Dendritic cell treated with granulocyte-macrophage colony-stimulating factor and Interleukin-4, amounts not matched to agents 40 ng/mL and 50 ng/mL, for 4 days (primary cell): ENCODE data around the gene POLR3A.

ENCODE experiments used
- H3K27ac Mint-ChIP-seq: one replicate; pipeline ENCODE4 v1.8.0; 2022; ENCODE audit warnings: mild to moderate bottlenecking, mixed read lengths
- H3K27me3 Mint-ChIP-seq: one replicate; pipeline ENCODE4 v1.8.0; 2022; ENCODE audit warnings: mild to moderate bottlenecking, mixed read lengths
- H3K36me3 Mint-ChIP-seq: one replicate; pipeline ENCODE4 v1.8.0; 2022; ENCODE audit warnings: low read depth, mixed read lengths
- H3K4me1 Mint-ChIP-seq: one replicate; pipeline ENCODE4 v1.8.0; 2022; ENCODE audit warnings: low read depth, mixed read lengths
- H3K4me3 Mint-ChIP-seq: one replicate; pipeline ENCODE4 v1.8.0; 2022; ENCODE audit warnings: mild to moderate bottlenecking, moderate library complexity, mixed read lengths
- H3K9me3 Mint-ChIP-seq: one replicate; pipeline ENCODE4 v1.8.0; 2022; ENCODE audit warnings: mixed read lengths
- intact Hi-C: fragments of 100-400 bp; cut with micrococcal nuclease; formaldehyde crosslinking; loops from one replicate; pipeline ENCODE4 v1.15.0; 2022

Gene POLR3A

GRCh38 chr10:77973276-77973675, 56.0 kb downstream of the POLR3A start:
- intact Hi-C loops, result no loop called here
- H3K27ac Mint-ChIP-seq, result no peak overlapping the region
- no peaks in the 10 kb centered on the region for H3K27me3 Mint-ChIP-seq
- no peak overlapping the region for H3K4me3 Mint-ChIP-seq
- peaks cover 41% of the 10 kb centered on the region for H3K36me3 Mint-ChIP-seq
- H3K9me3 Mint-ChIP-seq, result no peaks in the 10 kb centered on the region
- H3K4me1 Mint-ChIP-seq, result peaks cover 5% of the 10 kb centered on the region

DNA sequence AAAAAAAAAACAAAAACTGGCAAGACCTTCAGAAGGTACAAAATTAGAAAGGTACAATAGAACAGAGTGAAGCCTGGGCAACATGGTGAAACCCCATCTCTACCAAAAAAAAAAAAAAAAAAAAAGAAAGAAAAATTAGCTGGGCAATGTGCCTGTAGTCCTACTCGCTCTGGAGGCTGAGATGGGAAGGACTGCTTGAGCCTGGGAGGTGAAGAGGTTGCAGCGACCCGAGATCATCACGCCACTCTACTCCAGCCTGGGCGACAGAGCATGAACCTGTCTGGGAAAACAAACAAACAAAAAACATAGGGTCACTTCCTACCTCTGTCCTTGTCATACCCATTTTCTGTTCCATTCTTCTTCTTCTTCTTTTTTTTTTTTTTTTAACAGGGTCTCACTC, 57.2 kb downstream of the POLR3A start:
- peaks cover 30% of the 10 kb centered on the region for H3K36me3 Mint-ChIP-seq
- intact Hi-C loops, result no loop called here
- H3K27me3 Mint-ChIP-seq, result no peaks in the 10 kb centered on the region
- no peak overlapping the region for H3K27ac Mint-ChIP-seq
- no peaks in the 10 kb centered on the region for H3K9me3 Mint-ChIP-seq
- H3K4me3 Mint-ChIP-seq, result no peak overlapping the region
- H3K4me1 Mint-ChIP-seq, result peaks cover 5% of the 10 kb centered on the region

DNA sequence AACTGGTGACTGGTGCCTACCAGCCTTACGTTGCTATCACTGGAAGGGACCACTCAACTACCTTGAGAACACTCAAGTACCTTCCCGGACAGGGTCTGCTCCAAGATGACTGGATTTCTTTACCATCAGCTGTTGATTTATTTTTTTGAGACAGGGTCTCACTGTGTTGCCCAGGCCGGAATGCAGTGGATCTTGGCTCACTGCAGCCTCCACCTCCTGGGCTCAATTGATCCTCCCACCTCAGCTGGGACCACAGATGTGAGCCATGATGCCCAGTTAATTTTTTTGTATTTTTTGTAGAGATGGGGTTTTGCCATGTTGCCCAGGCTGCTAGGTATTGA, 57.5 kb downstream of the POLR3A start:
- Mint-ChIP-seq H3K27me3 (no peaks in the 10 kb centered on the region), H3K4me1 (peaks cover 5% of the 10 kb centered on the region), H3K4me3 (no peak overlapping the region), H3K27ac (no peak overlapping the region), H3K36me3 (peaks cover 27% of the 10 kb centered on the region), H3K9me3 (no peaks in the 10 kb centered on the region)
- intact Hi-C loops, result no loop called here

DNA sequence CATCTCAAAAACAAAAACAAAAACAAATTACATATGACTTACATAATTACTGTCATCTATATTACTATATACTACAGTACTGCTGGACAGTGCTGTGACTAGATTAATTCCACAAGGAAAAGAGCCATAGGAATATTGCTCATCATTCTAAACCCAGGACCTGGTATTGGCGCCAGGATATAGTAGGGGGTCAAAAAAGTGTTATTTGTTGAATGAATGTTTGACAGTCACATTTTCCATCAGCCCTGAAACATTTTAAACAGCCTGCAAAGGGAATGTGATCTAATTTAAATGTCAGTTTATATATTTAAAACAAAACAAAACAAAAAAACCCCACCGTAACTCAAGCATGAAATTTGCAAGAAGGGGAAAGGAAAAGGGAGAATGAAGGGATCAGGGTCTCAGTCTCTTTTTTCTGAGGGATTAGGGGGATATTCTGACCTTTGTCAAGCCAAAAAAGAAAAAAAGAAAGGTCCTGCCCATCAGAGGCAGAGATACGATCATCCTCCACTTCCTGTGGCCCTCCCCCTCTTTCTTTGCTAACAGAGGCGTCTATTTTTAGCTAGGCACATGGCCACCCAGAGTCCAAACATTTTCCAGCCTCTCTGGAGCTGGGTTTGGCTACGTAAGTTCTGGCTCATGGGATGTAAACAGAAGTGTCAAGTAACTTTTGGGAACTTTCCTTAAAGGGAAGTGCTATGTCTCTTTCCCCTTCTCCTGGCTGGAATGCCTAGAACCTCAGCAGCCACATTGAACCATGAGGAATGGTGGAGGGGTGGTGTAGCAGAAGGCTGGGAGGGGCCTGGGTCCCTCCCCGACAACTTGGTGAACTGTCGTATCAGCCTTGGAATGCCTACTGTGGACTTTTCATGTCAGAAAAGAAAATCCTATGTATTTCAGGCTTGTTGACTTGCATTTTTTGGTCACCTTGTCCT, 58.2 kb downstream of the POLR3A start:
- H3K4me1 Mint-ChIP-seq, result peaks cover 5% of the 10 kb centered on the region
- no peak overlapping the region for H3K27ac Mint-ChIP-seq
- H3K36me3 Mint-ChIP-seq, result peaks cover 21% of the 10 kb centered on the region
- no peaks in the 10 kb centered on the region for H3K9me3 Mint-ChIP-seq
- intact Hi-C loops, result no loop called here
- H3K4me3 Mint-ChIP-seq, result no peak overlapping the region
- H3K27me3 Mint-ChIP-seq, result peaks cover 2% of the 10 kb centered on the region

DNA sequence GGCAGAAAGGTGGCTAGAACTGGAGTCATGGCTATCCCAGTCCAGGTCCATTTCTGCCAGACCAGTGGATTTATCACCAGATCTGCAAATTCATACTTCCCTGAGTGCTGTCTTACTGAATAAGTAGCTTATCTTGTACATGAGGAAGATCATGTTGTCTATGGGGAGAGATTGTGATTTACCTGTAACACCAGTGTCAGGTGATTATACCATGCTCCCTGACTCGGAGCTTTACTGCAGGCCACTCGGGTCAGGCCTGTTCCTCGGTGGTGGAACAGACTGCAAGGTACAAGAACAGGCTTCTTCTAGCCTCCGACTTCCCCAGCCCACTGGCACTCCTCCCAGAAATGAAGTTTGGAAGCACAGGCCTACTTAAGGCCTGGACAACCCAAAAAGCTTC, 60.2 kb downstream of the POLR3A start:
- Mint-ChIP-seq H3K9me3 (peaks cover 4% of the 10 kb centered on the region), H3K27ac (no peak overlapping the region), H3K36me3 (peaks cover 11% of the 10 kb centered on the region), H3K4me3 (no peak overlapping the region), H3K4me1 (peaks cover 5% of the 10 kb centered on the region), H3K27me3 (peaks cover 2% of the 10 kb centered on the region)
- intact Hi-C loops, result no loop called here

DNA sequence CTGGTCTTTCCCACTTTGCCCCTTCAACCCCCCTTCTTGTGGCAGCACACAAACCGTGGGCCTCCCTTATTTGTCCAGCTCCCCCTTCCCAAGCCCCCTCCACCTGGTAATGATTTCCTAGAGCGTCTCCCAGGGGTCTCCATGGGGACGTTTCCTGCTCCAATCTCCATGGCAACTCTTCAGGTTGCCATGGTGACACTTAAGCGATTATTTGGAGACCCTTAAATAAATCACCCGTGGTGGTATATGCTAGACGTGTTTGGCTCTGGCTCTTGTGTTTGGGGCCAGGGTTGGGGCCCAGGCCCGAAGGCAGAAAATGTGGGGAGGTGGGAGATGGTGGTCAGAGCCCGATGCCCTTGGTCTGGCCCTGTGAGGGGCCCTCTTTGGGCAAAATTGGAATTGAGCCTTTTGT, 61.7 kb downstream of the POLR3A start:
- Mint-ChIP-seq H3K27ac (no peak overlapping the region), H3K4me1 (peaks cover 5% of the 10 kb centered on the region), H3K27me3 (peaks cover 2% of the 10 kb centered on the region), H3K9me3 (peaks cover 9% of the 10 kb centered on the region), H3K36me3 (peaks cover 10% of the 10 kb centered on the region), H3K4me3 (no peak overlapping the region)
- intact Hi-C loops, result no loop called here

DNA sequence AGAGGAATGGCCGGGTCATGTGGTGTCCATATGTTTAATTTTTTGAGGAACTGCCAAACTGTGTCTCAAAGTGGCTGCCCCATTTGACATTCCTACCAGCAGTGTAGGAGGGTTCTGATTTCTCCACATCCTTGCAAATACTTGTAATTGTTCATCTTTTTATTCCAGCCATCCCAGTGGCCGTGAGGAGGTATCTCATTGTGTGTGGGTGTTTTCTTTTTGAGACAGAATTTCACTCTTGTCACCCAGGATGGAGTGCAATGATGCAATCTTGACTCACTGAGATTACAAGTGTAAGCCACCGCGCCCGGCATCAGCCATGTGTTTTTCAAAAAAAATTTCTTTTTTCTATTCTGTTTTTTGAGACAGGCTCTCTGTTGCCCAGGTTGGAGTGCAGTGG, 64.0 kb downstream of the POLR3A start:
- Mint-ChIP-seq H3K9me3 (peaks cover 9% of the 10 kb centered on the region), H3K27ac (no peak overlapping the region), H3K27me3 (peaks cover 2% of the 10 kb centered on the region), H3K4me3 (no peak overlapping the region), H3K4me1 (no peaks in the 10 kb centered on the region), H3K36me3 (no peaks in the 10 kb centered on the region)
- intact Hi-C loops, result no loop called here

DNA sequence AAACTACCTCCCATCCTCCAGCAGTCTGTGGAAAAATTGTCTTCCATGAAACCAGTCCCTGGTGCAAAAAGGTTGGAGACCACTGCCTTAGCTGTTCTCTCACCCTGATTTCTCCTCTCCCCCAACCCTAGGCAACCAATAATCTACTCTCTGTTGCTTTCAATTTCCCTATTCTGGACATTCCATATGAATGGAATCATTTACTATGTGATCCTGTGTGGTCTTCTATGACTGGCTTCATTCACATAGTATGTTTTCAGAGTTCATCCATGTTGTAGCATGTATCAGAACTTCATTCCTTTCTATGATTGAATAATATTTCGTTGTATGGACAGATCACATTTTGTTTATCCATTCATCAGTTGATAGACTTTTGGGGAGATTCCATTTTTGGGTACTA, 64.5 kb downstream of the POLR3A start:
- H3K27me3 Mint-ChIP-seq, result peaks cover 2% of the 10 kb centered on the region
- H3K9me3 Mint-ChIP-seq, result peaks cover 9% of the 10 kb centered on the region
- H3K4me1 Mint-ChIP-seq, result no peaks in the 10 kb centered on the region
- intact Hi-C loops, result no loop called here
- H3K27ac Mint-ChIP-seq, result no peak overlapping the region
- H3K4me3 Mint-ChIP-seq, result no peak overlapping the region
- no peaks in the 10 kb centered on the region for H3K36me3 Mint-ChIP-seq

DNA sequence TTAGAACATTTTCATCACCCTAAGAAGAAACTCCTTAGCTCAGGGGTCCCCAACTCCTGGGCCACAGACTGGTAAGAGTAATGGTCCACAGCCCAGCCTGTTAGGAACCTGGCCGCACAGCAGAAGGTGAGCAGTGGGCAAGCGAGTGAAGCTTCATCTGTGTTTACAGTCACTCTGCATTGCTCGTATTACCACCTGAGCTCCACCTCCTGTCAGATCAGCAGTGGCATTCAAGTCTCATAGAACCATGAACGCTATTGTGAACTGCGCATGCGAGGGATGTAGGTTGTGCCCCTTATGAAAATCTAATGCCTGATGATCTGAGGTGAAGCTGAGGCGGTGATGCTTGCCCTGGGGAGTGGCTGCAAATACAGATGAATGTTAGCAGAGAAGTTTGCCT, 65.4 kb downstream of the POLR3A start:
- Mint-ChIP-seq H3K27ac (no peak overlapping the region), H3K36me3 (no peaks in the 10 kb centered on the region), H3K4me3 (no peak overlapping the region), H3K9me3 (peaks cover 9% of the 10 kb centered on the region), H3K27me3 (peaks cover 2% of the 10 kb centered on the region), H3K4me1 (no peaks in the 10 kb centered on the region)
- intact Hi-C loops, result no loop called here

GRCh38 chr10:77962350-77963146, 66.8 kb downstream of the POLR3A start:
- Mint-ChIP-seq H3K27ac (no peak overlapping the region), H3K27me3 (peaks cover 2% of the 10 kb centered on the region), H3K36me3 (no peaks in the 10 kb centered on the region), H3K4me3 (no peak overlapping the region), H3K9me3 (peaks cover 9% of the 10 kb centered on the region), H3K4me1 (no peaks in the 10 kb centered on the region)
- intact Hi-C loops, result no loop called here

- H3K27ac Mint-ChIP-seq, result no peak overlapping the region
- peaks cover 9% of the 10 kb centered on the region for H3K9me3 Mint-ChIP-seq
- H3K36me3 Mint-ChIP-seq, result no peaks in the 10 kb centered on the region
- H3K4me1 Mint-ChIP-seq, result no peaks in the 10 kb centered on the region
- no peak overlapping the region for H3K4me3 Mint-ChIP-seq
- intact Hi-C loops, result no loop called here
- peaks cover 3% of the 10 kb centered on the region for H3K27me3 Mint-ChIP-seq
Observed at GRCh38 chr10:77961668-77962067, 67.6 kb downstream of the POLR3A start.

- peaks cover 1% of the 10 kb centered on the region for H3K27me3 Mint-ChIP-seq
- H3K36me3 Mint-ChIP-seq, result no peaks in the 10 kb centered on the region
- intact Hi-C loops, result no loop called here
- H3K4me1 Mint-ChIP-seq, result no peaks in the 10 kb centered on the region
- no peak overlapping the region for H3K27ac Mint-ChIP-seq
- H3K4me3 Mint-ChIP-seq, result no peak overlapping the region
- H3K9me3 Mint-ChIP-seq, result peaks cover 9% of the 10 kb centered on the region
Observed at GRCh38 chr10:77960829-77961329, 68.4 kb downstream of the POLR3A start.

- intact Hi-C loops, result no loop called here
- H3K27me3 Mint-ChIP-seq, result peaks cover 1% of the 10 kb centered on the region
- H3K9me3 Mint-ChIP-seq, result peaks cover 9% of the 10 kb centered on the region
- no peaks in the 10 kb centered on the region for H3K4me1 Mint-ChIP-seq
- H3K36me3 Mint-ChIP-seq, result no peaks in the 10 kb centered on the region
- H3K27ac Mint-ChIP-seq, result no peak overlapping the region
- no peak overlapping the region for H3K4me3 Mint-ChIP-seq
Observed at GRCh38 chr10:77959887-77960455, 69.3 kb downstream of the POLR3A start.

DNA sequence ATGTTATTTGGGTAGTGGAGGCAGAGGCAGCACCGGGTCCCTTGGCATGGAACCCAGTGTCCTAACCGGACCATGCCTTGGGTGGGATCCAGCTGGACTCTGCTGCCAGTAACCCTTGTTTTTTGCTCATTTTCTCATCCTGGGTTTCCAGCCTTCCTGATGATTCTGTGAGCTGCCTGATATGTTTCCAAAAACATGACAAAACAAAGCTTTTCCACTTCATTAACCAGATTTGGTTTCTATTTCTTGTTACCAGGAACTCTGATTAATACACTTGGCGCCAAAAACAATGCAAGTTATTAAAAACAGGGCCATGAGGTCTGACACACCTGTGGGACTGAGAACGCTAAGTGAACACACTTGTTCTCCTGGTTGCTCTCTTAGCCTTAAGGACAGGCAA, 69.9 kb downstream of the POLR3A start:
- H3K4me1 Mint-ChIP-seq, result no peaks in the 10 kb centered on the region
- intact Hi-C loops, result no loop called here
- no peak overlapping the region for H3K4me3 Mint-ChIP-seq
- H3K36me3 Mint-ChIP-seq, result no peaks in the 10 kb centered on the region
- H3K27me3 Mint-ChIP-seq, result peaks cover 3% of the 10 kb centered on the region
- H3K27ac Mint-ChIP-seq, result no peak overlapping the region
- peaks cover 8% of the 10 kb centered on the region for H3K9me3 Mint-ChIP-seq
